ENCODE data around the gene INHBC. TPM values are rescaled to one million over a fixed set of nuclear protein-coding genes. Genes with fewer than 3 reads are reported as not detected.

Gene INHBC
- total RNA-seq, 1 experiment from 2014 or later, result 0.35 TPM

- POLR2A ChIA-PET (ENCODE audit: unreplicated experiment), result no interaction called here
- DNase-seq, result no peak
- Histone ChIP-seq H3K9me3 (ENCODE audit: insufficient read depth, low read depth) (no peaks in the 10 kb centered on the region), H3K79me2 (ENCODE audit: low read depth) (peaks cover 41% of the 10 kb centered on the region), H3K27me3 (ENCODE audit: insufficient read depth, low read depth) (no peaks in the 10 kb centered on the region), H3K4me3 (peak overlapping the region; percentile 97), H2AFZ (no peak overlapping the region), H3K36me3 (ENCODE audit: low read depth) (peaks cover 43% of the 10 kb centered on the region), H3K9me2 (ENCODE audit: insufficient read depth) (no peaks in the 10 kb centered on the region), H3K4me2 (peak overlapping the region; percentile 98), H3K27ac (0 out of 2 replicates have a peak overlapping the region, but pooled peaks have one; percentile 3), H3F3A (ENCODE audit: insufficient read depth, low read depth) (peaks cover 35% of the 10 kb centered on the region; the same call in 1 of the 2 replicates), H4K20me1 (ENCODE audit: insufficient read depth) (peaks cover 36% of the 10 kb centered on the region), H3K4me1 (replicated peaks; ENCODE audit: insufficient read depth) (no peaks in the 10 kb centered on the region; the same call in 1 of the 2 replicates)
- TF ChIP-seq EZH2 (IDR thresholded peaks at IDR 0.05; ENCODE audit: low read depth) (no peak), CTCF (conservative IDR thresholded peaks at IDR 0.05) (no peak)
- intact Hi-C loops (cut with micrococcal nuclease; ENCODE audit: unreplicated experiment), result no loop called here
- TSS peak; percentile 48 for BruUV-seq (replicated peaks)
- CTCF ChIA-PET, result interaction anchor here (0.6 to 0.7 kb wide), 3 partner anchors 31 to 356 kb away, joined by 3 to 11 read pairs (median 3); no protein-coding TSS in a partner anchor
These were observed 54.6 kb downstream of the INHBC start for GRCh38 chr12:57489157-57489641.

GRCh38 chr12:57490126-57490525 is 55.5 kb downstream of the INHBC start:
- POLR2A ChIA-PET (ENCODE audit: unreplicated experiment), result no interaction called here

More at GRCh38 chr12:57490126-57490525, 55.5 kb downstream of the INHBC start:
- BruUV-seq (replicated peaks), result no TSS peak
- no peak for DNase-seq
- CTCF ChIA-PET, result no interaction called here
- peaks cover 43% of the 10 kb centered on the region for H3K36me3 ChIP-seq (ENCODE audit: low read depth)
- H3K9me3 ChIP-seq (ENCODE audit: insufficient read depth, low read depth), result no peaks in the 10 kb centered on the region
- peaks cover 37% of the 10 kb centered on the region for H4K20me1 ChIP-seq (ENCODE audit: insufficient read depth)
- no peak overlapping the region for H3K4me3 ChIP-seq
- intact Hi-C loops (cut with micrococcal nuclease; ENCODE audit: unreplicated experiment), result no loop called here
- 0 out of 2 replicates have a peak overlapping the region, but pooled peaks have one; percentile 98 for H3K4me2 ChIP-seq
- H3F3A ChIP-seq (ENCODE audit: insufficient read depth, low read depth), result peaks cover 35% of the 10 kb centered on the region; the same call in 1 of the 2 replicates
- H3K9me2 ChIP-seq (ENCODE audit: insufficient read depth), result no peaks in the 10 kb centered on the region
- no peak for TF ChIP-seq EZH2 (IDR thresholded peaks at IDR 0.05; ENCODE audit: low read depth)
- TF ChIP-seq CTCF (conservative IDR thresholded peaks at IDR 0.05), result no peak
- no peaks in the 10 kb centered on the region; the same call in 1 of the 2 replicates for H3K4me1 ChIP-seq (replicated peaks; ENCODE audit: insufficient read depth)
- no peaks in the 10 kb centered on the region for H3K27me3 ChIP-seq (ENCODE audit: insufficient read depth, low read depth)
- peaks cover 41% of the 10 kb centered on the region for H3K79me2 ChIP-seq (ENCODE audit: low read depth)
- no peak overlapping the region for H3K27ac ChIP-seq
- H2AFZ ChIP-seq, result no peak overlapping the region
